ENCODE data around the gene ATRN.

DNA sequence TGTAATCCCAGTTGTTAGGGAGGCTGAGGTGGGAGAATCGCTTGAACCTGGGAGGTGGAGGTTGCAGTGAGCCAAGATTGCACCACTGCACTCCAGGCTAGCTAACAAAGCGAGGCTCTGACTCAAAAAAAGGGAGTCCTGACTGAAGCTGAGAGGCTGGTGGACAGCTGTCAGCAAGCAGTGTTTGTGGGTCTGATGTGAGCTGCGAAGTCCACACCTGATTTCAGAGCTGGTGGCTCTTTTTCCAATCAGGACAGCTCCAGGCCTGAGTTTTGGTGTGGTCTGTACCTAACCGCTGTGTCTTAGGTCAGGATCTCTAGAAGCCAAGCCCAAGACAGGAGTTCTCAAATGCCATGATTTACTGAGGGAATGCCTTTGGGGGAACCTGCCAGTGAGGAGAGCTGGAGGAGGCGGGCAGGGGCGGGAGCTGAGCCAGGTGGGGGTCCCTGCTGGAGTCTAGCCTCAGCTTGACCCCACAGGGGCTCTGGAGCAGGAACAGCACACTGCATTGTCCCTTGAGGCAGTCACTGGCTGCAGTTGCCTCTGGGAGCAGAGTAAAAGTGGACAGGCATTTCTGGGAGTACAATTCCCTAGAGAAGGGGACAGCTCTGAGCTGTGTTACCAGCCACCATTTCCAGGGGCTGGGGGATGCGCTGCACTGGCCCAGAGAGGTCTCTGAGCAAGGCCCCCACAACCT, 187.3 kb downstream of the ATRN start:
- no peak for TF ChIP-seq POLR2A (IDR thresholded peaks at IDR 0.05; ENCODE audit: low read length)
- no peak for TF ChIP-seq GATA1 (IDR thresholded peaks at IDR 0.05; ENCODE audit: low read depth, low read length)
